ENCODE measurements around the gene NRIP1.

DNA sequence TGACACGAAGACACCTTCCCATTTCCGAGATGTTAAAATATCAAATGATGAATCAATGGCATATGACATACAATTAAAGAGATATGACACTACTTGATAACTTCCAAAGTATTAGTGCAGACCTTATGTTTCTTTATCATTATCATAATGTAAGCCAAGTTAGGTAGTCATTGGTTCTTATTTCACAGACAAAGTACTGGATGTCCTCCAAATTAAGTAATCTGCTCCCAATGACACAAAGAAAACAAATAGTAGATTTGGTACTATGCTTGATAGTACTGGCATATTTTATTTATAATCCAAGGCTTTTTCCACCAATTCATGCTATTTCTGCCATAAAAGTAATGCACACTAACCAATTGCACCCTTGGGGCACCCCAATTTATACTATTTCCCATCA is 11.9 kb upstream of the NRIP1 start:
- no peak for TF ChIP-seq ZNF589 (CRISPR knock-in tag; conservative IDR thresholded peaks at IDR 0.05)
- no peak for TF ChIP-seq SRF (IDR thresholded peaks at IDR 0.05; ENCODE audit: low read depth, low read length)
- no peak for TF ChIP-seq IKZF1 (IDR thresholded peaks at IDR 0.05)
- no peak for TF ChIP-seq CTCF (CRISPR knock-in tag; IDR thresholded peaks at IDR 0.05)

All from HepG2 (cell line).